ENCODE data around the gene TXNL4A.

GRCh38 chr18:80023173-80023572 lies 34.8 kb upstream of the TXNL4A start:
- no peak for TF ChIP-seq CTCF (IDR thresholded peaks at IDR 0.05)
- no peak for TF ChIP-seq POLR2A (IDR thresholded peaks at IDR 0.05)
